Measurements from ENCODE around the gene VSIG8.
A peak's percentile ranks its signal among the peaks of the same experiment; 100 is the strongest.
"Not testable (repeated sequence)": the region's sequence is repeated elsewhere in the genome, so short reads cannot be mapped to it uniquely, and the experiment has no call there.

The VSIG8 gene

GRCh38 chr1:159862557-159862956 is at the start of gene VSIG8:
VSIG8 (minus strand) TSS chr1:159862657; CDS start chr1:159862521, 136 bp downstream.
- DNase-seq (ENCODE audit: low read depth in 2 of 2) = no peak

- DNase-seq (ENCODE audit: low read depth in 2 of 2) = no peak
Observed at GRCh38 chr1:159911326-159912070, 49.0 kb upstream of the VSIG8 start.

- DNase-seq (ENCODE audit: low read depth in 2 of 2) = no peak
Observed at GRCh38 chr1:159908031-159908940, 45.8 kb upstream of the VSIG8 start.

- no peak for DNase-seq (ENCODE audit: low read depth in 2 of 2)
Observed at GRCh38 chr1:159906960-159907359, 44.5 kb upstream of the VSIG8 start.

GRCh38 chr1:159904036-159904435 is 41.6 kb upstream of the VSIG8 start:
- DNase-seq (ENCODE audit: low read depth in 2 of 2) = not testable (repeated sequence)

GRCh38 chr1:159902541-159902940 is 40.1 kb upstream of the VSIG8 start:
- no peak for DNase-seq (ENCODE audit: low read depth in 2 of 2)

GRCh38 chr1:159900755-159901360 is 38.4 kb upstream of the VSIG8 start:
- no peak for DNase-seq (ENCODE audit: low read depth in 2 of 2)

- no peak for DNase-seq (ENCODE audit: low read depth in 2 of 2)
Observed at GRCh38 chr1:159900086-159900680, 37.7 kb upstream of the VSIG8 start, which contains the start of gene CFAP45. CFAP45 (minus strand) TSS chr1:159900165; CDS start chr1:159900098, 67 bp downstream.

- not testable (repeated sequence) for DNase-seq (ENCODE audit: low read depth in 2 of 2)
Observed at GRCh38 chr1:159899634-159900033, 37.2 kb upstream of the VSIG8 start.

GRCh38 chr1:159898527-159898926 is 36.1 kb upstream of the VSIG8 start:
- no peak for DNase-seq (ENCODE audit: low read depth in 2 of 2)

- no peak for DNase-seq (ENCODE audit: low read depth in 2 of 2)
Observed at GRCh38 chr1:159897962-159898361, 35.5 kb upstream of the VSIG8 start.

GRCh38 chr1:159896546-159896930 is 34.1 kb upstream of the VSIG8 start:
- no peak for DNase-seq (ENCODE audit: low read depth in 2 of 2)

GRCh38 chr1:159895836-159896545 is 33.5 kb upstream of the VSIG8 start:
- no peak for DNase-seq (ENCODE audit: low read depth in 2 of 2)

- DNase-seq (ENCODE audit: low read depth in 2 of 2) = no peak
Observed at GRCh38 chr1:159895286-159895685, 32.8 kb upstream of the VSIG8 start.

- DNase-seq (ENCODE audit: low read depth in 2 of 2) = no peak
Observed at GRCh38 chr1:159892944-159893343, 30.5 kb upstream of the VSIG8 start.

GRCh38 chr1:159891275-159892157 is 29.1 kb upstream of the VSIG8 start:
- DNase-seq (ENCODE audit: low read depth in 2 of 2) = peak; percentile 36 to 54

- DNase-seq (ENCODE audit: low read depth in 2 of 2) = no peak
Observed at GRCh38 chr1:159890390-159890789, 27.9 kb upstream of the VSIG8 start.

- DNase-seq (ENCODE audit: low read depth in 2 of 2) = no peak
Observed at GRCh38 chr1:159889821-159890252, 27.4 kb upstream of the VSIG8 start.

GRCh38 chr1:159889202-159889601 is 26.7 kb upstream of the VSIG8 start:
- no peak for DNase-seq (ENCODE audit: low read depth in 2 of 2)

- no peak for DNase-seq (ENCODE audit: low read depth in 2 of 2)
Observed at GRCh38 chr1:159884296-159884695, 21.8 kb upstream of the VSIG8 start.

All from stimulated activated CD8-positive, alpha-beta memory T cell treated with anti-CD3 and anti-CD28 coated beads, Interleukin-15, amount 100 ng/mL, for 4 hours (primary cell).